ENCODE data around the gene NECAP2.

The NECAP2 gene

GRCh38 chr1:16420424-16421118 lies 20.0 kb upstream of the NECAP2 start:
- Histone ChIP-seq H2AFZ (ENCODE audit: insufficient read depth, low read length, poor library complexity) (no peak overlapping the region), H3K4me2 (ENCODE audit: low read length) (no peak overlapping the region), H2AK5ac (ENCODE audit: low read length) (no peak overlapping the region), H3K18ac (ENCODE audit: low read length) (no peak overlapping the region), H4K12ac (ENCODE audit: low read depth, low read length) (no peak overlapping the region), H3K79me2 (ENCODE audit: control insufficient read depth, insufficient read depth, low read length, poor library complexity) (no peaks in the 10 kb centered on the region), H3K14ac (ENCODE audit: low read length) (no peak overlapping the region), H3K4me3 (ENCODE audit: low read depth, low read length) (no peak overlapping the region), H3K27ac (ENCODE audit: low read depth, low read length) (no peak overlapping the region), H3K9me3 (ENCODE audit: insufficient read depth, low read depth, low read length) (no peaks in the 10 kb centered on the region), H3K4me1 (ENCODE audit: control insufficient read depth in 1 of 2, insufficient read depth in 2 of 2, low read length in 2 of 2) (no peaks in the 10 kb centered on the region), H3K23ac (ENCODE audit: low read length) (no peak overlapping the region), H4K91ac (ENCODE audit: low read depth, low read length) (no peak overlapping the region), H3K4ac (ENCODE audit: low read depth, low read length) (no peak overlapping the region), H3K79me1 (ENCODE audit: low read length) (no peaks in the 10 kb centered on the region), H2BK120ac (ENCODE audit: insufficient read depth, low read length, poor library complexity) (no peak overlapping the region), H2BK12ac (ENCODE audit: low read length) (no peak overlapping the region), H3K36me3 (ENCODE audit: control insufficient read depth in 1 of 2, insufficient read depth in 2 of 2, low read length in 2 of 2) (no peaks in the 10 kb centered on the region), H3K9ac (ENCODE audit: low read length) (no peak overlapping the region), H3K27me3 (ENCODE audit: insufficient read depth, low read length) (no peaks in the 10 kb centered on the region), H2BK5ac (ENCODE audit: low read depth, low read length, poor library complexity) (no peak overlapping the region), H4K8ac (ENCODE audit: low read depth, low read length) (no peak overlapping the region)
- DNase-seq, result no peak
- no CpG with 5 or more reads among the region's 9 CpGs for WGBS (ENCODE audit: extremely low coverage, insufficient coverage, insufficient read length)

GRCh38 chr1:16421201-16421600 lies 19.3 kb upstream of the NECAP2 start:
- Histone ChIP-seq H2BK12ac (ENCODE audit: low read length) (no peak overlapping the region), H2AK5ac (ENCODE audit: low read length) (no peak overlapping the region), H3K79me1 (ENCODE audit: low read length) (no peaks in the 10 kb centered on the region), H2AFZ (ENCODE audit: insufficient read depth, low read length, poor library complexity) (no peak overlapping the region), H3K4me3 (ENCODE audit: low read depth, low read length) (no peak overlapping the region), H4K8ac (ENCODE audit: low read depth, low read length) (no peak overlapping the region), H3K4me2 (ENCODE audit: low read length) (no peak overlapping the region), H2BK5ac (ENCODE audit: low read depth, low read length, poor library complexity) (no peak overlapping the region), H3K23ac (ENCODE audit: low read length) (no peak overlapping the region), H3K18ac (ENCODE audit: low read length) (no peak overlapping the region), H3K36me3 (ENCODE audit: control insufficient read depth in 1 of 2, insufficient read depth in 2 of 2, low read length in 2 of 2) (no peaks in the 10 kb centered on the region), H2BK120ac (ENCODE audit: insufficient read depth, low read length, poor library complexity) (no peak overlapping the region), H3K27me3 (ENCODE audit: insufficient read depth, low read length) (no peaks in the 10 kb centered on the region), H3K4me1 (ENCODE audit: control insufficient read depth in 1 of 2, insufficient read depth in 2 of 2, low read length in 2 of 2) (no peaks in the 10 kb centered on the region), H3K4ac (ENCODE audit: low read depth, low read length) (no peak overlapping the region), H4K12ac (ENCODE audit: low read depth, low read length) (no peak overlapping the region), H3K27ac (ENCODE audit: low read depth, low read length) (no peak overlapping the region), H3K14ac (ENCODE audit: low read length) (no peak overlapping the region), H3K79me2 (ENCODE audit: control insufficient read depth, insufficient read depth, low read length, poor library complexity) (no peaks in the 10 kb centered on the region), H3K9ac (ENCODE audit: low read length) (no peak overlapping the region), H3K9me3 (ENCODE audit: insufficient read depth, low read depth, low read length) (no peaks in the 10 kb centered on the region), H4K91ac (ENCODE audit: low read depth, low read length) (no peak overlapping the region)
- no peak for DNase-seq
- WGBS (ENCODE audit: extremely low coverage, insufficient coverage, insufficient read length), result no CpG with 5 or more reads among the region's 7 CpGs

DNA sequence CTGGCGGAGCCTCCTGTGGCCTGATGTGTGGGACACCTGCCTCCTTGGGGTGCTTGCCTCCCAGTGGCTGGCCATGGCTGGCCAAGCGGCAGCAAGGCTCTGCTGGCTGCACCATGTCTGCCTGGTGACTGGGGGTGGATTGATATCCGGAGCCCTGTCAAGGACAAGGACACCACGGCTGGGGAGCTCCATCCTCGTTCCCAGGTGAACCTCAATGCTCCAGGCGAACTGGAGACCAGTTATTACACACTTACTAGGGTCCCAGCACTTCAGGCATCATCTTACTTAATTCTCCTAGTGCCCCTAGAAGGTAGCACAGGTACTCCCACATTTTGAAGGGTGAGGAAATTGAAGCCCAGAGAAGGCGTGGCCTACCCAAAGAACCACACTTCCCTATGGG lies 18.5 kb upstream of the NECAP2 start:
- Histone ChIP-seq H4K8ac (ENCODE audit: low read depth, low read length) (no peak overlapping the region), H2BK5ac (ENCODE audit: low read depth, low read length, poor library complexity) (no peak overlapping the region), H3K27ac (ENCODE audit: low read depth, low read length) (no peak overlapping the region), H2AFZ (ENCODE audit: insufficient read depth, low read length, poor library complexity) (no peak overlapping the region), H3K4me1 (ENCODE audit: control insufficient read depth in 1 of 2, insufficient read depth in 2 of 2, low read length in 2 of 2) (no peaks in the 10 kb centered on the region), H2AK5ac (ENCODE audit: low read length) (no peak overlapping the region), H3K4me3 (ENCODE audit: low read depth, low read length) (no peak overlapping the region), H3K79me2 (ENCODE audit: control insufficient read depth, insufficient read depth, low read length, poor library complexity) (no peaks in the 10 kb centered on the region), H3K27me3 (ENCODE audit: insufficient read depth, low read length) (no peaks in the 10 kb centered on the region), H3K4ac (ENCODE audit: low read depth, low read length) (no peak overlapping the region), H2BK12ac (ENCODE audit: low read length) (no peak overlapping the region), H3K9me3 (ENCODE audit: insufficient read depth, low read depth, low read length) (no peaks in the 10 kb centered on the region), H3K14ac (ENCODE audit: low read length) (no peak overlapping the region), H4K91ac (ENCODE audit: low read depth, low read length) (no peak overlapping the region), H3K23ac (ENCODE audit: low read length) (no peak overlapping the region), H3K36me3 (ENCODE audit: control insufficient read depth in 1 of 2, insufficient read depth in 2 of 2, low read length in 2 of 2) (no peaks in the 10 kb centered on the region), H2BK120ac (ENCODE audit: insufficient read depth, low read length, poor library complexity) (no peak overlapping the region), H4K12ac (ENCODE audit: low read depth, low read length) (no peak overlapping the region), H3K79me1 (ENCODE audit: low read length) (no peaks in the 10 kb centered on the region), H3K18ac (ENCODE audit: low read length) (no peak overlapping the region), H3K4me2 (ENCODE audit: low read length) (no peak overlapping the region), H3K9ac (ENCODE audit: low read length) (no peak overlapping the region)
- DNase-seq, result no peak
- WGBS (ENCODE audit: extremely low coverage, insufficient coverage, insufficient read length), result no CpG with 5 or more reads among the region's 7 CpGs

GRCh38 chr1:16425125-16426025 lies 15.1 kb upstream of the NECAP2 start:
- Histone ChIP-seq H3K79me2 (ENCODE audit: control insufficient read depth, insufficient read depth, low read length, poor library complexity) (no peaks in the 10 kb centered on the region), H3K4me3 (ENCODE audit: low read depth, low read length) (no peak overlapping the region), H3K9me3 (ENCODE audit: insufficient read depth, low read depth, low read length) (no peaks in the 10 kb centered on the region), H3K36me3 (ENCODE audit: control insufficient read depth in 1 of 2, insufficient read depth in 2 of 2, low read length in 2 of 2) (no peaks in the 10 kb centered on the region), H2AFZ (ENCODE audit: insufficient read depth, low read length, poor library complexity) (no peak overlapping the region), H3K14ac (ENCODE audit: low read length) (no peak overlapping the region), H3K4me1 (ENCODE audit: control insufficient read depth in 1 of 2, insufficient read depth in 2 of 2, low read length in 2 of 2) (no peaks in the 10 kb centered on the region), H4K8ac (ENCODE audit: low read depth, low read length) (no peak overlapping the region), H2BK120ac (ENCODE audit: insufficient read depth, low read length, poor library complexity) (no peak overlapping the region), H2BK5ac (ENCODE audit: low read depth, low read length, poor library complexity) (no peak overlapping the region), H3K9ac (ENCODE audit: low read length) (peak overlapping the region; percentile 75), H3K18ac (ENCODE audit: low read length) (no peak overlapping the region), H3K4me2 (ENCODE audit: low read length) (no peak overlapping the region), H4K12ac (ENCODE audit: low read depth, low read length) (no peak overlapping the region), H3K79me1 (ENCODE audit: low read length) (no peaks in the 10 kb centered on the region), H3K4ac (ENCODE audit: low read depth, low read length) (no peak overlapping the region), H3K27ac (ENCODE audit: low read depth, low read length) (no peak overlapping the region), H3K23ac (ENCODE audit: low read length) (no peak overlapping the region), H2AK5ac (ENCODE audit: low read length) (no peak overlapping the region), H3K27me3 (ENCODE audit: insufficient read depth, low read length) (no peaks in the 10 kb centered on the region), H4K91ac (ENCODE audit: low read depth, low read length) (no peak overlapping the region), H2BK12ac (ENCODE audit: low read length) (no peak overlapping the region)
- no CpG with 5 or more reads among the region's 10 CpGs for WGBS (ENCODE audit: extremely low coverage, insufficient coverage, insufficient read length)
- DNase-seq, result no peak

Data from trophoblast cell (in vitro differentiated cells and primary cell).